Left colon (tissue), 2 donors: ENCODE measurements around the gene PAN3. TPM values are rescaled to one million over a fixed set of nuclear protein-coding genes. Genes with fewer than 3 reads are reported as not detected.
"Not testable (repeated sequence)": the region's sequence is repeated elsewhere in the genome, so short reads cannot be mapped to it uniquely, and the experiment has no call there.

Experiments
- ATAC-seq: fragments of 200-7000 bp; cut with Tn5 transposase; one replicate; pipeline ENCODE4 v1.9.1; 2020; ENCODE audit warnings: mild to moderate bottlenecking, moderate library complexity
- DNase-seq, 2 donors: peaks; one replicate each; pipeline ENCODE4 v3.0.0-alpha.2; 2020
- intact Hi-C, 2 donors: fragments of 100-400 bp; cut with DNase I in 1 of 2; cut with micrococcal nuclease in 1 of 2; formaldehyde crosslinking; loops; one replicate each; pipeline versions ENCODE4 v1.11.2 to v1.14.0; 2022; cut with DNase I, micrococcal nuclease
- total RNA-seq, 2 donors: library from RNA; stranded (reverse); fragmentation: NEBNext Ultra II Directional; extraction: Animal tissue kit (Norgen Biotek cat#: 25700); gene quantifications; one replicate each; pipeline ENCODE4 v1.2.1, GENCODE V29; 2021
- donor health status: DM: no; HTN: no; CAD: no.
- donor health status: DM: yes; HTN: yes; CAD: no.

The PAN3 gene
- total RNA-seq, 2 donors from 2014 or later: 30.7 to 37.0 TPM

GRCh38 chr13:28129911-28130693, 8.2 kb upstream of the PAN3 start:
- no peak for DNase-seq
- peak; percentile 62 for ATAC-seq
- intact Hi-C loops: no loop called here

- DNase-seq: no peak
- no peak for ATAC-seq
- intact Hi-C loops: no loop called here
These were observed 6.7 kb upstream of the PAN3 start for GRCh38 chr13:28131646-28132045.

- intact Hi-C loops: no loop called here
- ATAC-seq (no peak), DNase-seq (peak in 1 of 2 donors; percentile 29)
These were observed 1.4 kb upstream of the PAN3 start for GRCh38 chr13:28136916-28137315.

- ATAC-seq (no peak), DNase-seq (no peak)
These were observed 749 bp upstream of the PAN3 start for GRCh38 chr13:28137596-28137995.

GRCh38 chr13:28138756-28139470, 568 bp downstream of the PAN3 start:
- intact Hi-C loops: no loop called here
- ATAC-seq (peak; percentile 73), DNase-seq (peak; percentile 88 to 92)

More at GRCh38 chr13:28137596-28137995, 749 bp upstream of the PAN3 start:
- intact Hi-C loops: no loop called here

- intact Hi-C loops: no loop called here
- no peak for ATAC-seq
- no peak for DNase-seq
These were observed 2.2 kb downstream of the PAN3 start for GRCh38 chr13:28140433-28141125.

GRCh38 chr13:28141542-28141941, 3.2 kb downstream of the PAN3 start:
- DNase-seq, ATAC-seq, intact Hi-C loops: not testable (repeated sequence)

- no peak for ATAC-seq
These were observed 6.7 kb downstream of the PAN3 start for GRCh38 chr13:28145049-28145448.

GRCh38 chr13:28147495-28147894, 9.2 kb downstream of the PAN3 start:
- ATAC-seq: no peak
- intact Hi-C loops: no loop called here
- no peak for DNase-seq

More at GRCh38 chr13:28145049-28145448, 6.7 kb downstream of the PAN3 start:
- intact Hi-C loops: no loop called here
- no peak for DNase-seq

GRCh38 chr13:28159057-28159456, 20.7 kb downstream of the PAN3 start:
- intact Hi-C loops: no loop called here
- DNase-seq (no peak), ATAC-seq (no peak)

- ATAC-seq: peak; percentile 86
- intact Hi-C loops: no loop called here
These were observed 23.0 kb downstream of the PAN3 start for GRCh38 chr13:28161370-28161769.

GRCh38 chr13:28163587-28163986, 25.2 kb downstream of the PAN3 start:
- intact Hi-C loops: no loop called here
- ATAC-seq (peak; percentile 77), DNase-seq (no peak)

More at GRCh38 chr13:28161370-28161769, 23.0 kb downstream of the PAN3 start:
- peak in 1 of 2 donors; percentile 33 for DNase-seq

GRCh38 chr13:28166257-28166656, 27.9 kb downstream of the PAN3 start:
- DNase-seq (no peak), ATAC-seq (no peak)
- intact Hi-C loops: no loop called here

GRCh38 chr13:28171266-28171665, 32.9 kb downstream of the PAN3 start:
- DNase-seq: no peak
- no peak for ATAC-seq
- intact Hi-C loops: no loop called here

GRCh38 chr13:28172947-28173346, 34.6 kb downstream of the PAN3 start:
- intact Hi-C loops: no loop called here
- DNase-seq: no peak
- no peak for ATAC-seq

- DNase-seq (no peak), ATAC-seq (no peak)
- intact Hi-C loops: no loop called here
These were observed 35.4 kb downstream of the PAN3 start for GRCh38 chr13:28173793-28174192.

- intact Hi-C loops: no loop called here
- DNase-seq: no peak
- ATAC-seq: peak; percentile 73
These were observed 39.0 kb downstream of the PAN3 start for GRCh38 chr13:28177327-28177726.

- ATAC-seq: peak; percentile 41
- DNase-seq: no peak
- intact Hi-C loops: no loop called here
These were observed 39.5 kb downstream of the PAN3 start for GRCh38 chr13:28177877-28178276.

- ATAC-seq (no peak), DNase-seq (no peak)
- intact Hi-C loops: no loop called here
These were observed 41.6 kb downstream of the PAN3 start for GRCh38 chr13:28179974-28180373.

- ATAC-seq (peak; percentile 83), DNase-seq (no peak)
- intact Hi-C loops: no loop called here
These were observed 43.1 kb downstream of the PAN3 start for GRCh38 chr13:28181413-28181812.
